Loucy (cell line): ENCODE results near the gene TUBA4A.

Experiments
- CTCF ChIP-seq: fragments of 200-600 bp; sonication (generic); conservative IDR thresholded peaks from 2 replicates; pipeline ENCODE4 v1.5.1; 2014; ENCODE audit warnings: mild to moderate bottlenecking, antibody characterized with exemption, low read length
- EZH2phosphoT487 ChIP-seq: fragments of 200-600 bp; IDR thresholded peaks from 2 replicates; pipeline ENCODE4 v1.6.1; 2018; ENCODE audit warnings: antibody characterized with exemption, mild to moderate bottlenecking, moderate library complexity, borderline replicate concordance

GRCh38 chr2:219205981-219206327 lies 47.8 kb downstream of the TUBA4A start:
- TF ChIP-seq EZH2phosphoT487 (no peak), CTCF (no peak)
